ENCODE results near the gene UNC79.
"Not testable (repeated sequence)": the region's sequence is repeated elsewhere in the genome, so short reads cannot be mapped to it uniquely, and the experiment has no call there.

- not testable (repeated sequence) for TF ChIP-seq CTCF, POLR2A (IDR thresholded peaks at IDR 0.05)
These were observed 62.9 kb downstream of the UNC79 start for GRCh38 chr14:93493622-93494021.

All from Peyer's patch (tissue), 4 donors.